Testis (tissue), 3 donors: ENCODE results near the gene TMEM272. TPM values are rescaled to one million over a fixed set of nuclear protein-coding genes. Genes with fewer than 3 reads are reported as not detected.

Source experiments
- DNase-seq: peaks from one replicate; pipeline ENCODE4 v3.0.0-alpha.2; 2019
- H3K27ac ChIP-seq, 2 donors: fragments of 200-600 bp; sonication (generic); one replicate each; pipeline ENCODE4 v1.5.1; 2019
- H3K27me3 ChIP-seq: fragments of 200-600 bp; sonication (generic); one replicate; pipeline ENCODE4 v1.5.1; 2019
- H3K36me3 ChIP-seq: fragments of 200-600 bp; sonication (generic); one replicate; pipeline ENCODE4 v1.5.1; 2017; ENCODE audit warnings: low read depth; ENCODE audit errors: missing control alignments
- H3K4me1 ChIP-seq: fragments of 200-600 bp; sonication (generic); one replicate; pipeline ENCODE4 v1.5.1; 2019
- H3K4me3 ChIP-seq, 2 donors: fragments of 200-600 bp; sonication (generic); one replicate each; pipeline ENCODE4 v1.5.1; 2017 to 2019
- H3K9me3 ChIP-seq: fragments of 200-600 bp; sonication (generic); one replicate; pipeline ENCODE4 v1.5.1; 2017
- CTCF ChIP-seq, 3 experiments: fragments of 450-650 bp in 2 of 3; fragments of 200-600 bp in 1 of 3; sonication (generic) in 1 of 3; IDR thresholded peaks; one replicate each; pipeline ENCODE4 v1.5.1; 2016 to 2019; ENCODE audit warnings: antibody characterized with exemption in 3 of 3, mild to moderate bottlenecking in 2 of 3, moderate library complexity in 1 of 3
- POLR2A ChIP-seq: fragments of 450-650 bp; IDR thresholded peaks from one replicate; pipeline ENCODE4 v1.6.1; 2017; ENCODE audit warnings: antibody characterized with exemption, mild to moderate bottlenecking, moderate library complexity
- WGBS, 2 donors: methylation state at CpG; one replicate each; pipeline ENCODE4 v1.1.5; 2018; 5-methylcytosine and 5-hydroxymethylcytosine counted together
- intact Hi-C: fragments of 100-400 bp; cut with DNase I; formaldehyde crosslinking; loops from one replicate; pipeline ENCODE4 v1.15.1; 2023; ENCODE audit warnings: low total_unique reads
- polyA plus RNA-seq: library from polyadenylated mRNA; stranded (reverse); fragments of 350-450 nt; fragmentation: Illumina TruSeq; extraction: RNeasy Lipid Tissue Mini Kit (QIAGEN cat#74804); gene quantifications from one replicate; pipeline ENCODE4 v1.2.3, GENCODE V29; 2014; ENCODE audit warnings: low read depth, low replicate concordance; ENCODE audit not compliant: insufficient read depth
- total RNA-seq, 2 donors: library from RNA; depleted of rRNA; stranded (reverse); fragments of >200 nt; gene quantifications; one replicate each; pipeline ENCODE4 v1.2.3, GENCODE V29; 2016

TMEM272 gene
- total and polyA plus RNA-seq, 3 donors from 2014 or later: 0.50 to 1.9 (median 1.7) TPM

GRCh38 chr13:51832471-51833152, 12.4 kb downstream of the TMEM272 start:
- Histone ChIP-seq H3K36me3 (no peaks in the 10 kb centered on the region), H3K4me3 (no peak overlapping the region), H3K4me1 (peaks cover 4% of the 10 kb centered on the region), H3K27me3 (no peaks in the 10 kb centered on the region), H3K27ac (no peak overlapping the region), H3K9me3 (no peaks in the 10 kb centered on the region)
- intact Hi-C loops: no loop called here
- 78 to 83% methylated on average over 6 of the region's 6 CpGs for WGBS, 2 donors
- DNase-seq: no peak
- TF ChIP-seq CTCF (IDR thresholded peaks at IDR 0.05): peak in 1 of 3 experiments; percentile 6
- TF ChIP-seq POLR2A: no peak

- intact Hi-C loops: no loop called here
Observed at GRCh38 chr13:51831519-51831918, 13.5 kb downstream of the TMEM272 start.

GRCh38 chr13:51829568-51829899, 15.4 kb downstream of the TMEM272 start:
- no peak for TF ChIP-seq POLR2A
- no peak for TF ChIP-seq CTCF (IDR thresholded peaks at IDR 0.05)
- Histone ChIP-seq H3K36me3 (no peaks in the 10 kb centered on the region), H3K27ac (no peak overlapping the region), H3K27me3 (no peaks in the 10 kb centered on the region), H3K4me1 (peaks cover 10% of the 10 kb centered on the region), H3K9me3 (no peaks in the 10 kb centered on the region), H3K4me3 (no peak overlapping the region)
- 57 to 82% methylated on average over 2 of the region's 2 CpGs for WGBS, 2 donors
- intact Hi-C loops: no loop called here
- no peak for DNase-seq

More at GRCh38 chr13:51831519-51831918, 13.5 kb downstream of the TMEM272 start:
- Histone ChIP-seq H3K9me3 (no peaks in the 10 kb centered on the region), H3K4me3 (no peak overlapping the region), H3K4me1 (peaks cover 7% of the 10 kb centered on the region), H3K27me3 (no peaks in the 10 kb centered on the region), H3K36me3 (no peaks in the 10 kb centered on the region), H3K27ac (no peak overlapping the region)
- 67 to 96% methylated on average over 1 to 5 of the region's 5 CpGs for WGBS, 2 donors
- TF ChIP-seq POLR2A: no peak
- TF ChIP-seq CTCF (IDR thresholded peaks at IDR 0.05): no peak
- DNase-seq: no peak

GRCh38 chr13:51828730-51829567, 16.0 kb downstream of the TMEM272 start:
- Histone ChIP-seq H3K36me3 (no peaks in the 10 kb centered on the region), H3K27me3 (no peaks in the 10 kb centered on the region), H3K4me1 (peaks cover 10% of the 10 kb centered on the region), H3K4me3 (no peak overlapping the region), H3K27ac (no peak overlapping the region), H3K9me3 (no peaks in the 10 kb centered on the region)
- 80 to 82% methylated on average over 8 of the region's 8 CpGs for WGBS, 2 donors
- intact Hi-C loops: no loop called here
- TF ChIP-seq POLR2A: no peak
- TF ChIP-seq CTCF (IDR thresholded peaks at IDR 0.05): no peak
- no peak for DNase-seq
